ENCODE data around the gene LRRC10B.
A peak's percentile ranks its signal among the peaks of the same experiment; 100 is the strongest.
"Not testable (repeated sequence)": the region's sequence is repeated elsewhere in the genome, so short reads cannot be mapped to it uniquely, and the experiment has no call there.

LRRC10B gene

DNA sequence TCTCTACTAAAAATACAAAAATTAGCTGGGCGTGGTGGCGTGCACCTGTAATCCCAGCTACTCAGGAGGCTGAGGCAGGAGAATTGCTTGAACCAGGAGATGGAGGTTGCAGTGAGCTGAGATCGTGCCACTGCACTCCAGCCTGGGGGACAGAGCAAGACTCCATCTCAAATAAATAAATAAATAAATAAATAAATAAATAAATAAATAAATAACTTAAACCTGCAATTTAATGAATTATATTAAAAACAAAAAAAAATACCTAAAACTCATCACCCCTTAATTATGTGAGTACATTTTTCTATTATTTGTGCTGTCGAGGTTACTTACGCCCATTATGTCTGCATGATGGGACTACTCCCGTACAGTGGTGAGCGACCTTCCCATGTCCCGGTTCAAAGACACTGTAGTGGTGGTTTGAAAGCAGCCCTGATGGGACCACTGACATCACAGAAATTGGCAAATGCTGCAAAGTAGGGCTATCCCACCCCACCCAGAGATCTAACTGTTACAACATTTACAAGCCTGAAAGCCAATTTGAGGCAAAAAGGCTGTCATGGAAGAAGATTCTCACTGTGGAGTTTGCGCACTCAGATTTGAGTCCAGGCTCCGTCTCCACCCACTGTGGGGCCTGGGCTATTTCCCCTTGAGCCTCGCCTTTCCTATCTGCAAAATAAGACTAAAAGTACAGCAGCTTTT lies 29.0 kb upstream of the LRRC10B start:
- not testable (repeated sequence) for H3K4me1 ChIP-seq; H3K4me3 ChIP-seq; H3K9me3 ChIP-seq; DNase-seq (ENCODE audit: low spot score in 2 of 2); H3K36me3 ChIP-seq (replicated peaks)
- H3K27me3 ChIP-seq (ENCODE audit: low read depth) = peaks cover 58% of the 10 kb centered on the region
- in situ Hi-C loops (cut with MboI; ENCODE audit: low sequenced_read_pairs) = loop anchor here (5.0 to 10.0 kb wide), 2 partner anchors 43 to 155 kb away; no protein-coding TSS in a partner anchor

DNA sequence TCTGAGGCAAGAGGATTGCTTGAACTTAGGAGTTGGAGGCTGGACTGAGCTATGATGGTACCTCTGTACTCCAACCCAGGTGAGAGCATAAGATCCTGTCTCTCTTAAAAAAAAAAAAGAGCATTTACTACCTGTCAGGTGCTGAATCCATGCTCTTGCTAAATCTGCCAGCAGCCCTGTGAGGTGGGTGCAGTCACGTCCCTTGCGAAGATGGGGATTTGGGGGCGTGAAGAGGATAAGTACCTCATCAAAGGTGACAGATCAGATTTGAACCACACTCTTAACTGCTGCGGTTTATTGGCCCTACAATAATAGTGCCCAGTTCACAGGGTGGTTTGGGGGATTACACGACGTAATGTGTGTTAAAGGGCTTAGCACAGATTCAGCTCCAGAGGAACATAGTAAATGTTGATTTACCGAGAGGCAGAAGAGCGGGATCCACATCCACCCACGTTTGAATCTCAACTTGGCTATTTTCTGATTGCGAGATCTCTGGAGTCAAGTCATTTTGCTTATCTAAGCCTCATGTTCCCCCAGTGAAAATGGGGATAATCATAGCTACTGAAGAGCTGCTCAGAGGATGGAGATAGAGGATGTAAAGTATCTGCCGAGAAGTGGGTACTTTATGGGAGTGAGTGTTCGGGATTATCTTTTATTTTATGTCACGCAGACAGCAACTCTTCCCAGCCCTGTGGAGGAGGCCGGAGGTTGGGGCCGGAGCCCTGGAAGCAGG lies 28.1 kb upstream of the LRRC10B start:
- H3K9me3 ChIP-seq = no peaks in the 10 kb centered on the region
- H3K4me1 ChIP-seq = no peaks in the 10 kb centered on the region
- no peak for DNase-seq (ENCODE audit: low spot score in 2 of 2)
- in situ Hi-C loops (cut with MboI; ENCODE audit: low sequenced_read_pairs) = no loop called here
- peaks cover 68% of the 10 kb centered on the region for H3K27me3 ChIP-seq (ENCODE audit: low read depth)
- no peaks in the 10 kb centered on the region for H3K36me3 ChIP-seq (replicated peaks)
- H3K4me3 ChIP-seq = no peak overlapping the region

DNA sequence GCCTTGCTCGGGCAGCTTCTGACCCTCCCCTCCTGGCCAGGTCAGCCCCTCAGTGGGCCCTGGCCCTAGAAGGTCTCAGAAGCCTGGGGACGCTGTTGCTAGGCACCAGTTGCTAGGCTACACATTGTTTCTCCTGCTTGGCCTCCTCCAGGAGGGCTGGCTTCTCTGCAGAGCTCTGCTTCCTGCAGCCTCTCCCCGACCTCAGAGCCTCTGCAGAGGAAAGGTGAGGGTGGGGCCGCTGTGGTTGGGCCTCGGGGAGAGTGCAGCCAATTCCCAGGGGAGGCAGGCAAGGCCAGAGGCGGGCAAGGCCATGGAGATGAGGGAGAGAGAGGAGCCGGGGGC lies 27.6 kb upstream of the LRRC10B start:
- in situ Hi-C loops (cut with MboI; ENCODE audit: low sequenced_read_pairs) = no loop called here
- Histone ChIP-seq H3K4me1 (no peaks in the 10 kb centered on the region), H3K4me3 (no peak overlapping the region), H3K36me3 (replicated peaks) (no peaks in the 10 kb centered on the region), H3K27me3 (ENCODE audit: low read depth) (peaks cover 73% of the 10 kb centered on the region), H3K9me3 (no peaks in the 10 kb centered on the region)
- peak in 1 of 2 experiments; percentile 66 for DNase-seq (ENCODE audit: low spot score in 2 of 2)

DNA sequence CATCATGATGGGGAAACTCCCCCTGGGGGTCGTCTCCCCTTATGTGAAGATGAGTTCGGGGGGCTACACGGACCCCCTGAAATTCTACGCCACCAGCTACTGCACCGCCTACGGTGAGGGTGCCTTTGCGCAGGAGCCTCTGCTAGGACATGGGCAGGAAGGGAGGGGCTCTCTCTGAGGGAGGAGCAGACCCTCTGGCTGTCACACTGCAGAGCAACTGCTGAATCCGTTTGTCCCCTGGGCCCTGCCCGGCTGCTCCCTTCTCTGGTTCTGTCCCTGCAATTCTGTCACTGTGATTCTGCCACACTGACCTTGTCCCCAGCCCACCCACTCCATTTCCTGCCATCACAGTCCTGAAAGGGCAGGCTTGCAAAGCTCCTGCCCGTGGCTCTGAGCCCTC lies 26.7 kb upstream of the LRRC10B start:
- H3K4me3 ChIP-seq = no peak overlapping the region
- no peak for DNase-seq (ENCODE audit: low spot score in 2 of 2)
- in situ Hi-C loops (cut with MboI; ENCODE audit: low sequenced_read_pairs) = no loop called here
- no peaks in the 10 kb centered on the region for H3K36me3 ChIP-seq (replicated peaks)
- peaks cover 79% of the 10 kb centered on the region for H3K27me3 ChIP-seq (ENCODE audit: low read depth)
- no peaks in the 10 kb centered on the region for H3K9me3 ChIP-seq
- no peaks in the 10 kb centered on the region for H3K4me1 ChIP-seq

DNA sequence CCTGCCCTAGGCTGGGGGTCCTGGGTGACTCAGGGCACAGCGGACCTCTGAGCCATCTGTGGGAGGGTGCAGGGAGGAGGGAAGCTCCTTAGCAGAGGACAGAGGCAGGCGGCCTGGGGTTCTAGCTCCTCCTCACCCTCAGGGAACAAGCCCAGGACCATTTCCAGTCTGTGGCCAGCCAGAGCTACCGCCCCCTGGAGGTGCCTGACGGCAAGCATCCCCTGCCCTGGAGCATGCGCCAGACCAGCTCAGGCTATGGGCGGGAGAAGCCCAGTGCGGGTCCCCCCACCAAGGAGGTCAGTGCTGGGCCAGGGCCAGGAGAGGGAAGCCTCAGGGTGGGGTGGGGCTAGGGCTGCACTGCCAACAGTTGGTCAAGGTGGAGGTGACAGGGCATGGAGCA lies 26.0 kb upstream of the LRRC10B start:
- H3K9me3 ChIP-seq = no peaks in the 10 kb centered on the region
- in situ Hi-C loops (cut with MboI; ENCODE audit: low sequenced_read_pairs) = no loop called here
- peak in 1 of 2 experiments; percentile 77 for DNase-seq (ENCODE audit: low spot score in 2 of 2)

DNA sequence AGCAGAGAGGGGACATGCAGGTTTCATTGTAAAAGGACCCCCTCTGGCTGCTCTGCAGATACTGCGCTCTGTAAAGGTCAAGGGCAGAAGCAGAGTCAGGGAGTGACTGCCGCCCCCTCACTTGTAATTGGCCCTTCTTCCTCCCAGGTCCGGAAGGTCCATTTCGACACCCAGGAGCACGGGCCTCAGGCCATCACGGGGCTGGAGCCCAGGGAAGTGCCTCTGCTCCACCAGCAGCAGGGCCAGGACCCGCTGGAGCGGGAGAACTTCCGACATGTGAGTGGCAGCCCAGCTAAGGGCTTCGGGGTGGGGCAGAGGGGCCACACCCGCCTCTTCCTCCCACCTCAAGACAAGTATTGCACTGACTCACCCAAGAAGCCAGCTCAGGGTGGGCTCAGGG lies 24.0 kb upstream of the LRRC10B start:
- DNase-seq (ENCODE audit: low spot score in 2 of 2) = no peak
- Histone ChIP-seq H3K36me3 (replicated peaks) (no peaks in the 10 kb centered on the region), H3K4me3 (no peak overlapping the region), H3K9me3 (no peaks in the 10 kb centered on the region), H3K27me3 (ENCODE audit: low read depth) (peaks cover 90% of the 10 kb centered on the region), H3K4me1 (no peaks in the 10 kb centered on the region)
- in situ Hi-C loops (cut with MboI; ENCODE audit: low sequenced_read_pairs) = no loop called here

More for the DNA sequence above, 26.0 kb upstream of the LRRC10B start:
- peaks cover 86% of the 10 kb centered on the region for H3K27me3 ChIP-seq (ENCODE audit: low read depth)
- no peaks in the 10 kb centered on the region for H3K4me1 ChIP-seq
- no peaks in the 10 kb centered on the region for H3K36me3 ChIP-seq (replicated peaks)
- H3K4me3 ChIP-seq = no peak overlapping the region

DNA sequence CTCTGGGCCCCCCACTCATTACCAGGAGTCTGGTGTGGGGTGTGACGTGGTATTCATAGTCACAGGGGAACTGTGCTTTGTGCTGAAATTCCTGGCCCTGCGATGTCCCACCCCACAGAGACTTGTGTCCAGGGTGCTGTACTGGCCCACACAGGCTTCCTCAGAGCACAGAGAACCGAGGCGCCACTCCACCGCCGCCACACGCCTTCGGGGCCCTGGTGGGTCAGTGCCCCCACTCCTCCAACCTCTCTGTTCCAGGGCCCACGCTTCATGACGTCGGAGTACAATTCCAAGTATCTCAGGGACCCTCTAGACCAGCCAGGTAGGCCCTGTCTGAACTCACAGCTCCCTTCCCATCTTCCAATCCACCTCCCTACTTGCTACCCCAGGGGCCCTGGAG lies 23.5 kb upstream of the LRRC10B start:
- H3K4me3 ChIP-seq = no peak overlapping the region
- no peaks in the 10 kb centered on the region for H3K36me3 ChIP-seq (replicated peaks)
- H3K27me3 ChIP-seq (ENCODE audit: low read depth) = peaks cover 93% of the 10 kb centered on the region
- no peaks in the 10 kb centered on the region for H3K4me1 ChIP-seq
- DNase-seq (ENCODE audit: low spot score in 2 of 2) = no peak
- in situ Hi-C loops (cut with MboI; ENCODE audit: low sequenced_read_pairs) = no loop called here
- H3K9me3 ChIP-seq = no peaks in the 10 kb centered on the region

DNA sequence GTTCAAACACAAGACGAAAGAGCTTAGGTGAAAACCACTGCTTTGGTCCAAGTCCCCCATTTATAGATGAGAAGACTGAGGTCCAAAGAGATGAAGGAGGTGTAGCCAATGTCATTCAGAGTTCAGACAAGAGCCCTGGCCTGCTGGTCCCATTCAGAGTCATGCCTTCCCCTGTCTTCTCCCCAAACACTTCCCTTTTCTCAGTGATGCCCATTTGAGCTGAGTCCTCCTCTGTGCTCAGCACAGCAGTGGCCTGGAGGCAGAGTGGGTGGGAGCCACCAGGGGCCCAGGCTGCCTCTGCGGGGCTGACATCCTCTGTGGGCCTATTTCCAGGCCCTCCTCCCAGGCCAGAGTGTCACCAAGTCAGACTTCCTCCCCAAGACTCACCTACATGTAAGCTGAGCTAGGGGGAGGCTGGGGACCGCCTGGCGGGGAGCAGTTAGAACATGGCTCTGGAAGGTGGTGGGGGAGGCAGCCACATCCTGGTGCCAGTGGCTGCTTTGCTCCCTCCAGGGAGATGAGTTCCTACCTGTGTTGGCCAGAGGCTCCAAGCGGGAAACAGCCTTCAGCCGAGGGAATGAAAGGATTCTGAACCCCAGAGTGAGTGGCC lies 22.4 kb upstream of the LRRC10B start:
- H3K9me3 ChIP-seq = no peaks in the 10 kb centered on the region
- H3K4me3 ChIP-seq = no peak overlapping the region
- no peaks in the 10 kb centered on the region for H3K36me3 ChIP-seq (replicated peaks)
- H3K4me1 ChIP-seq = no peaks in the 10 kb centered on the region
- no peak for DNase-seq (ENCODE audit: low spot score in 2 of 2)
- peaks cover 93% of the 10 kb centered on the region for H3K27me3 ChIP-seq (ENCODE audit: low read depth)
- in situ Hi-C loops (cut with MboI; ENCODE audit: low sequenced_read_pairs) = no loop called here

DNA sequence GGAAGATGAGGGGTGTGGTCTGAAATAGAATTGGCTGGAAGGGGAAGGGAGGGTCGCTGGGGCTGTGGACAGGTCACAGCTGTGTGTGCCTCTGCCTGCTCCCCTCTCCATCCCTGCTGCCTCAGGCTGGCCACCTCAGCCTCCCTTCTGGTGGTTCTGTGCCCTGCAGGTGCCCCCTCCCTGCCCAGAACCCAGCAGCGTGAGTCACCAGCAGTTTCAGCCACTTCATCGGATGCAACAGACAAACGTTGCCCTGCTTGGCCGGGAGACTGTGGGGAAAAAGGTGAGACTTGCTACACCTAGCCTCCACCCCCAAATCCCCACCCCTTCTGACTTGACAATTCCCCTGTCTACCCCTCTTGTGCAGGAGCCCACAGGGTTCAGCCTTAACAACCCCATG lies 21.8 kb upstream of the LRRC10B start:
- Histone ChIP-seq H3K4me3 (no peak overlapping the region), H3K36me3 (replicated peaks) (no peaks in the 10 kb centered on the region), H3K4me1 (no peaks in the 10 kb centered on the region), H3K9me3 (no peaks in the 10 kb centered on the region), H3K27me3 (ENCODE audit: low read depth) (peaks cover 93% of the 10 kb centered on the region)
- no peak for DNase-seq (ENCODE audit: low spot score in 2 of 2)
- in situ Hi-C loops (cut with MboI; ENCODE audit: low sequenced_read_pairs) = no loop called here

DNA sequence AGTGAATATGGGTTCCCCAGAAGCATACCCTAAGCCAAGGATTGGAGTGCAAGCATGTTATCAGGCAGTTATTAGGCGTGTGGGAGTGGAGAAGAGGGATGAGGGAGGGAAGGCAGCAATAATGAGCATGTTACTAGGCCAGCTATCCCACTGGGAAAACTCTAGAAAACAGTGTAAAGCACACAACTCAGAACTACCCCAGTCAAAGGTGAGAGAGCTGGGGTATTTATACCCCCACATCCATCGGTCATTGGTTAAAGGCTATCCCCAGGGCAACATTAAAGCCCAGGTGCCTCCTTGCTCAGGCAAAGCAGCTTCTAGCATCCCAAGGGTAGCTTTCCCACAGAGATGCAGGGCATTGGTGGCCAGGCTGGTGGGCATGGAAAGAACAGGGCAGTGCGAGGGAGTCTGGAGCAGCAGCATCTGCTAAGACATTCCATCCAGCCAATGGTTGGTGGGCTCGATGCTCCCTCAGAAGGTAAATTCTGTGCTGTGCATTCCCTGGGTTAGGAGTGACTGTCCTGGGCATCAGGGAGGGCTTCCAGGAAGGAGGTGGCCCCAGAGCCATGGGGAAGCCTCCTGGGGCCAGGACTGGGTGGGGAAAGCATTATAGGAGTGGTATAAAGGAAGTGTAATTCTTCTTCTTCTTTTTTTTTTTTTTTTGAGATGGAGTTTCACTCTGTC lies 21.1 kb upstream of the LRRC10B start:
- Histone ChIP-seq H3K27me3 (ENCODE audit: low read depth) (peaks cover 93% of the 10 kb centered on the region), H3K4me1 (no peaks in the 10 kb centered on the region), H3K36me3 (replicated peaks) (no peaks in the 10 kb centered on the region), H3K9me3 (no peaks in the 10 kb centered on the region), H3K4me3 (no peak overlapping the region)
- in situ Hi-C loops (cut with MboI; ENCODE audit: low sequenced_read_pairs) = no loop called here
- DNase-seq (ENCODE audit: low spot score in 2 of 2) = no peak

DNA sequence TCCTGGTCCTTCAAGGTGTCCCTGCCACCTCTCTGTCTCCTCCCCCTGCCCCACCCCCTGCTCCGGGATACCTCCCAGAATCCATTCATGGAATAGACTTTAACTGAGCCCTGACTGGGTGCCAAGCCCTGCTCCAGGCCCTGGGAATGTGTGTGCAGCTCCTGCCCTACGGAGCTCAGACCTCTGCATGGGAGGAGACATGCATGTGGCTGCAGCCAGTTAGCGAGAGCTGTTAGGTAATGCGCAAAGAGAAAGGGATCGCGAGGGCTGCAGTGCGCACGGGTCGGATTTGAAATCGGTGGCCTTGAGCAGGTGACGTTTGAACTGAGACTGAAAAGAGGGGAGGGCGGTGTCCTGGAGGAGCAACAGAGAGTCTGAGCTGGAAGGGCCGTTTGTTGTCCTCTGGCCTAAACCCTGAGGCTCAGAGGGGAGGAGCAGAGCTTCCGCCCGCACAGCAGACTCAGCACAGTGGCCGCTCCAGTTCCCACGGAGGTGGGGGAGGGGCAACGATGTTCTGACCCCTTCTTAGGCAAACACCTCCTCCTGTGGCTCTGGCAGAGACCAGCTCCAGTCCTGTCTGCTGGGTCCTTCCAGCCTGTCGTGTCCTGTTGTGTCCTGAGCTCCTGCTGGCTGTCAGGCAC lies 19.8 kb upstream of the LRRC10B start:
- no peak for DNase-seq (ENCODE audit: low spot score in 2 of 2)
- H3K4me3 ChIP-seq = no peak overlapping the region
- in situ Hi-C loops (cut with MboI; ENCODE audit: low sequenced_read_pairs) = no loop called here

DNA sequence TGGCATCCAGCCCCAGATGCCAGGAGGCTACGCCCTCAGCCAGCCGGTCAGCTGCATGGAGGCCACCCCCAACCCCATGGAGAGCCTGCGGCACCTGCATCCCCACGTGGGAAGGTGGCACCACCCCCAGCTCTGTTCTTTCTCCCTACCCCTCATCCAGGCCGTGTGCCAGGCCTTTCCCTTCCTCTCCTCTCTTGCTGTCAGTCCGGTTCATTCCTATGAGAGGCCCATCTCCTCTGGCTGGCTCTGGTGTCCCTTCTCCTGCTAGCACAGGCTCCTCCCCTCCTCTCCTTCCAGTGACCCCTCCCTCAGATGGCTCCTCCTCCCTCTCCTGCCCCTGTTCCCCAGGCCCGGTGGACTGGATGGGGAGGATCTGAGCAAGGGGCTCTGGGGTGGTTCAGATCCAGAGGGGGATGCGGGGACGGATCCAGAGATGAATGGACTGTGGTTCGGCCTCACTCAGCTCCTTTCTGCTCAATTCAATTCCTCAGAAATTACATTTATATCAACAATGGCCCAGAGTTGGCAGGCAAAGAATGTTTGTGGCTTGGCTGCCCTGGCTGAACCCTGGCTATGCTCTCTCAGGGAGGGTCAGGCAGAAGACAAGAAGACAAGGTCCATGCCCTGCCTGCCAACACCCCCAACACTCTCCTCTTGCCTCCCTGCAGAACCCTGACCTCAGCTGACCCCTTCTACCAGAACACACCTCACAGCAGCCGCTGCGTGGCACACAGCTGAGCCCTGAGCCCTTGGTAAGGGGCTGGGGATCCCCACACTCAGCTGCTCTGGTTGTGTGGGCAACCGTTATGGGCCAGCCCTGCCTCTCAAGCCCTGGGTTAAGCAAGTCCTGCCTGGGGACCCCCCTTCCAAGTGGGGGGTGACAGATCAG lies 18.5 kb upstream of the LRRC10B start:
- H3K9me3 ChIP-seq = no peaks in the 10 kb centered on the region
- DNase-seq (ENCODE audit: low spot score in 2 of 2) = no peak
- in situ Hi-C loops (cut with MboI; ENCODE audit: low sequenced_read_pairs) = no loop called here
- no peaks in the 10 kb centered on the region for H3K4me1 ChIP-seq
- peaks cover 93% of the 10 kb centered on the region for H3K27me3 ChIP-seq (ENCODE audit: low read depth)
- no peak overlapping the region for H3K4me3 ChIP-seq
- no peaks in the 10 kb centered on the region for H3K36me3 ChIP-seq (replicated peaks)

More for the DNA sequence above, 19.8 kb upstream of the LRRC10B start:
- Histone ChIP-seq H3K36me3 (replicated peaks) (no peaks in the 10 kb centered on the region), H3K27me3 (ENCODE audit: low read depth) (peaks cover 93% of the 10 kb centered on the region), H3K4me1 (no peaks in the 10 kb centered on the region), H3K9me3 (no peaks in the 10 kb centered on the region)
